ENCODE measurements around the gene UGT1A10.

Gene UGT1A10

DNA sequence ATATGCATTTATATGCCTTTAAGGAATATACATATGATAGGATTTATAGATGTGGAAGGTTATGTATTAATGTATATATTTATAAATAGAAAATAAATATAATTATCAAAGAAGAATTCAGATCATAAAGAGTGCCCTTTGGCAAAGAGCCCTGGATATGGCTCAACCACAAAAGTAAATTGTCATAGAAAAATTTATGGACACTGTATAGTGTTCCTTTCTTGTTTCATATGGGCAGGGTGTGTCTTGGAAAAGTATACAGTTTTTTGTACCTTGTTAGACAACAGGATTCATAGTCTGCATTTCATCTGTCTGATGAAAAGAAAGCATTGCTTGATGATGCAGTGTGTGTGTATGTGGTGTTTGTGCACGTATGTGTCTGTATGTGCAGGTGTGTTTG is 48.4 kb downstream of the UGT1A10 start:
- no peak for TF ChIP-seq EGR1 (IDR thresholded peaks at IDR 0.05)
- no peak for TF ChIP-seq RAD21 (IDR thresholded peaks at IDR 0.05; ENCODE audit: low read depth)
- TF ChIP-seq CREB1 (IDR thresholded peaks at IDR 0.05; ENCODE audit: low read depth): no peak
- no peak for TF ChIP-seq FOXM1 (IDR thresholded peaks at IDR 0.05; ENCODE audit: borderline replicate concordance, low read depth)
- TF ChIP-seq YY1 (IDR thresholded peaks at IDR 0.05; ENCODE audit: low read depth): no peak

DNA sequence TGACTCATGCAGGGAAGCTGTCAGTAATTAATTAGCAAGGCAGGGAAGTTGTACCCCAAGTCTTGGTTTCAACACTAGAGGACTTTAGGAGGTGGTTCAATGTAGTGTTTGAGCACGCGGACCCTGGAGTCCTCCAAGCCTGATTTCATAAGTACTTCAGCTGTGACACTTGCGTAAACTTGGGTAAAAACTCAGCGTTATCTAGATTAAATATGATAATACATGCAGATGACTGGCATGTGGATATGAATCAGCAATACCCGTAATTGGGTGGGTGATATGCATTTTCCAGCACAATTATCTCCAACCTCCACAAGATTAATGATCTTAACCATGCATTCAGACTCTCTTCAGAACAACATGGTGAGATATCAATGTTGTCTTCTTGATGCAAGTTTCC is 50.7 kb downstream of the UGT1A10 start:
- TF ChIP-seq RAD21 (IDR thresholded peaks at IDR 0.05; ENCODE audit: low read depth) (no peak), CREB1 (IDR thresholded peaks at IDR 0.05; ENCODE audit: low read depth) (no peak), CEBPB (IDR thresholded peaks at IDR 0.05) (no peak), NFIC (IDR thresholded peaks at IDR 0.05) (no peak), ZBTB7A (IDR thresholded peaks at IDR 0.05; ENCODE audit: low read depth) (no peak), EP300 (IDR thresholded peaks at IDR 0.05; ENCODE audit: borderline replicate concordance) (no peak), TEAD4 (IDR thresholded peaks at IDR 0.05) (no peak), YY1 (IDR thresholded peaks at IDR 0.05; ENCODE audit: low read depth) (no peak), FOXM1 (IDR thresholded peaks at IDR 0.05; ENCODE audit: borderline replicate concordance, low read depth) (no peak), TAF1 (IDR thresholded peaks at IDR 0.05; ENCODE audit: low read depth) (no peak), EGR1 (IDR thresholded peaks at IDR 0.05) (no peak), TCF12 (IDR thresholded peaks at IDR 0.05; ENCODE audit: low read depth) (no peak)
- TF ChIP-seq, protein P1, sequence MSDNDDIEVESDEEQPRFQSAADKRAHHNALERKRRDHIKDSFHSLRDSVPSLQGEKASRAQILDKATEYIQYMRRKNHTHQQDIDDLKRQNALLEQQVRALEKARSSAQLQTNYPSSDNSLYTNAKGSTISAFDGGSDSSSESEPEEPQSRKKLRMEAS (IDR thresholded peaks at IDR 0.05): no peak
- TF ChIP-seq, protein P2, sequence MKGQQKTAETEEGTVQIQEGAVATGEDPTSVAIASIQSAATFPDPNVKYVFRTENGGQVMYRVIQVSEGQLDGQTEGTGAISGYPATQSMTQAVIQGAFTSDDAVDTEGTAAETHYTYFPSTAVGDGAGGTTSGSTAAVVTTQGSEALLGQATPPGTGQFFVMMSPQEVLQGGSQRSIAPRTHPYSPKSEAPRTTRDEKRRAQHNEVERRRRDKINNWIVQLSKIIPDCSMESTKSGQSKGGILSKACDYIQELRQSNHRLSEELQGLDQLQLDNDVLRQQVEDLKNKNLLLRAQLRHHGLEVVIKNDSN (IDR thresholded peaks at IDR 0.05): no peak
- TF ChIP-seq, protein P3, sequence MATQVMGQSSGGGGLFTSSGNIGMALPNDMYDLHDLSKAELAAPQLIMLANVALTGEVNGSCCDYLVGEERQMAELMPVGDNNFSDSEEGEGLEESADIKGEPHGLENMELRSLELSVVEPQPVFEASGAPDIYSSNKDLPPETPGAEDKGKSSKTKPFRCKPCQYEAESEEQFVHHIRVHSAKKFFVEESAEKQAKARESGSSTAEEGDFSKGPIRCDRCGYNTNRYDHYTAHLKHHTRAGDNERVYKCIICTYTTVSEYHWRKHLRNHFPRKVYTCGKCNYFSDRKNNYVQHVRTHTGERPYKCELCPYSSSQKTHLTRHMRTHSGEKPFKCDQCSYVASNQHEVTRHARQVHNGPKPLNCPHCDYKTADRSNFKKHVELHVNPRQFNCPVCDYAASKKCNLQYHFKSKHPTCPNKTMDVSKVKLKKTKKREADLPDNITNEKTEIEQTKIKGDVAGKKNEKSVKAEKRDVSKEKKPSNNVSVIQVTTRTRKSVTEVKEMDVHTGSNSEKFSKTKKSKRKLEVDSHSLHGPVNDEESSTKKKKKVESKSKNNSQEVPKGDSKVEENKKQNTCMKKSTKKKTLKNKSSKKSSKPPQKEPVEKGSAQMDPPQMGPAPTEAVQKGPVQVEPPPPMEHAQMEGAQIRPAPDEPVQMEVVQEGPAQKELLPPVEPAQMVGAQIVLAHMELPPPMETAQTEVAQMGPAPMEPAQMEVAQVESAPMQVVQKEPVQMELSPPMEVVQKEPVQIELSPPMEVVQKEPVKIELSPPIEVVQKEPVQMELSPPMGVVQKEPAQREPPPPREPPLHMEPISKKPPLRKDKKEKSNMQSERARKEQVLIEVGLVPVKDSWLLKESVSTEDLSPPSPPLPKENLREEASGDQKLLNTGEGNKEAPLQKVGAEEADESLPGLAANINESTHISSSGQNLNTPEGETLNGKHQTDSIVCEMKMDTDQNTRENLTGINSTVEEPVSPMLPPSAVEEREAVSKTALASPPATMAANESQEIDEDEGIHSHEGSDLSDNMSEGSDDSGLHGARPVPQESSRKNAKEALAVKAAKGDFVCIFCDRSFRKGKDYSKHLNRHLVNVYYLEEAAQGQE (IDR thresholded peaks at IDR 0.05; ENCODE audit: low read depth): no peak

DNA sequence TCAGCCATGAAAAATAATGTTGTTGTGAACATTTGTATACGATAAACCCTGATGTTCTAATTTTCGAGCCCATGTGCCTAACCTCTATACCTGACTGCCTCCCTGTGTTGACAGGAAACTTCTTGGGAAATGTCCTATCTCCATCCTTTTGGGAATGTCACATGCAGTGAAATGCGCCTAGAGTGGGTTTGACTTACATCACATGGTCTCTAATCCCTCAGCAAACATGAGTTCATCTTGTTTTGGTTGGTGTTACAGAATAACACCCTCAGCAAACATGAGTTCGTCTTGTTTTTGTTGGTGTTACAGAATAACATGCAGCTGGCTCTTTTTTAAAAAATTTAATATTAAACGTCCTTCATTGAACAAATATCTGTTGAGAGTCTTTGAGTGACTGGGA is 52.1 kb downstream of the UGT1A10 start:
- TF ChIP-seq FOXM1 (IDR thresholded peaks at IDR 0.05; ENCODE audit: borderline replicate concordance, low read depth) (no peak), EGR1 (IDR thresholded peaks at IDR 0.05) (no peak), TAF1 (IDR thresholded peaks at IDR 0.05; ENCODE audit: low read depth) (no peak), TCF12 (IDR thresholded peaks at IDR 0.05; ENCODE audit: low read depth) (no peak), RAD21 (IDR thresholded peaks at IDR 0.05; ENCODE audit: low read depth) (no peak), CEBPB (IDR thresholded peaks at IDR 0.05) (no peak)
- TF ChIP-seq, protein P1 (IDR thresholded peaks at IDR 0.05): no peak

DNA sequence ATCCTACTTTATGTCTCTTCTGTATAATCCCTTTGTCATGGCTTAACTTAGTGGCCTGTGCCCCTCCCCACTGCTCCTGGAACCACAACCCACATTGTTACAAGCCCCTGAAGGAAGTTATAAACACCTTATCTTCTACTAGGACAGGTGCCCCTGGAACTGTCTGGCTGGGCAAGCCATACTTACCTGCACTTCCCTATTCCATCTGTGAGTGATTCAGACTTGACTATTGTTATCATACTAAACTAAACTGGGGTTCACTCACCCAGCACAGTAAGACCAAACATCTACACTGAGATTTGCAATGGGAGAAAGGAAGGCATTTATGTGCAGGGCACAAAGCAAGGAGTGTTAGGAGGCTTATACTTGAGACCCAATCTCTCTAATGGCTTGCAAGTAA is 52.8 kb downstream of the UGT1A10 start:
- TF ChIP-seq CREB1 (IDR thresholded peaks at IDR 0.05; ENCODE audit: low read depth): no peak
- TF ChIP-seq, protein P3 (IDR thresholded peaks at IDR 0.05; ENCODE audit: low read depth): no peak
- no peak for TF ChIP-seq FOXM1 (IDR thresholded peaks at IDR 0.05; ENCODE audit: borderline replicate concordance, low read depth)
- no peak for TF ChIP-seq CEBPB (IDR thresholded peaks at IDR 0.05)
- TF ChIP-seq YY1 (IDR thresholded peaks at IDR 0.05; ENCODE audit: low read depth): no peak
- TF ChIP-seq RAD21 (IDR thresholded peaks at IDR 0.05; ENCODE audit: low read depth): no peak
- no peak for TF ChIP-seq TAF1 (IDR thresholded peaks at IDR 0.05; ENCODE audit: low read depth)
- no peak for TF ChIP-seq EP300 (IDR thresholded peaks at IDR 0.05; ENCODE audit: borderline replicate concordance)
- TF ChIP-seq ZBTB7A (IDR thresholded peaks at IDR 0.05; ENCODE audit: low read depth): no peak
- no peak for TF ChIP-seq EGR1 (IDR thresholded peaks at IDR 0.05)
- no peak for TF ChIP-seq TEAD4 (IDR thresholded peaks at IDR 0.05)

DNA sequence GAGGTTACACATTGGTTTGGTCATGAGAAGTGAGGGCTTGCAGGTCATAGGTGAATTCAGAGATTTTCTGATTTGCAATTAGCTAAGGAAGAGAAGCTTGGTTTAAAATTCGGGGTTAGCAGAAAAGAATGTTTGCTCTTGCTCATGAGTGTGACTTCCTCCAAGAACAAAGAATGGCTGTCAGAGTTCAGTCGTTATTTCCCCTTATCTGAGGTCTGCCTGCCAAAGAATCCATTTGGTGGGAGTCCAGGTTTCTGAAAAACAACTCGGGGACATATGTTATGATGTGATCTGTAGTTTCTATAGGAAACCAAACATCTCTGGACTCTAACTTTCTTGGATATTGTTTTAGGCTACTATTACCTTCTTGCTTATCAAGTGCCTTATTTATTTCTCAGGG is 53.3 kb downstream of the UGT1A10 start:
- TF ChIP-seq, protein P2 (IDR thresholded peaks at IDR 0.05): no peak
- TF ChIP-seq EGR1 (IDR thresholded peaks at IDR 0.05) (no peak), CEBPB (IDR thresholded peaks at IDR 0.05) (no peak), ZBTB7A (IDR thresholded peaks at IDR 0.05; ENCODE audit: low read depth) (no peak), TAF1 (IDR thresholded peaks at IDR 0.05; ENCODE audit: low read depth) (no peak), CREB1 (IDR thresholded peaks at IDR 0.05; ENCODE audit: low read depth) (no peak), NFIC (IDR thresholded peaks at IDR 0.05) (no peak), RAD21 (IDR thresholded peaks at IDR 0.05; ENCODE audit: low read depth) (no peak), EP300 (IDR thresholded peaks at IDR 0.05; ENCODE audit: borderline replicate concordance) (no peak), FOXM1 (IDR thresholded peaks at IDR 0.05; ENCODE audit: borderline replicate concordance, low read depth) (no peak), TEAD4 (IDR thresholded peaks at IDR 0.05) (no peak), TCF12 (IDR thresholded peaks at IDR 0.05; ENCODE audit: low read depth) (no peak), YY1 (IDR thresholded peaks at IDR 0.05; ENCODE audit: low read depth) (no peak)
- TF ChIP-seq, protein P1 (IDR thresholded peaks at IDR 0.05): no peak
- TF ChIP-seq, protein P3 (IDR thresholded peaks at IDR 0.05; ENCODE audit: low read depth): no peak

Data from Ishikawa (cell line).